HepG2 (cell line): Measurements from ENCODE around the gene ABHD12. TPM values are rescaled to one million over a fixed set of nuclear protein-coding genes. Genes with fewer than 3 reads are reported as not detected.

ENCODE experiments used
- ATF3 ChIP-seq: sonication (generic); formaldehyde crosslinking; IDR thresholded peaks from 2 replicates; pipeline ENCODE4 v1.4.0; 2020; ENCODE audit warnings: missing genetic modification reagents
- CEBPB ChIP-seq: IDR thresholded peaks from 2 replicates; pipeline ENCODE4 v1.6.1; 2011; ENCODE audit warnings: low read depth, low read length, improper control_type of control experiment, borderline replicate concordance
- NKX3-1 ChIP-seq: sonication (generic); formaldehyde crosslinking; IDR thresholded peaks from 2 replicates; pipeline ENCODE4 v1.5.0; 2020; ENCODE audit warnings: missing genetic modification reagents
- NR1H2 ChIP-seq: sonication (generic); formaldehyde crosslinking; IDR thresholded peaks from 2 replicates; pipeline ENCODE4 v1.8.1; 2022; ENCODE audit warnings: low read depth, missing genetic modification reagents, borderline replicate concordance
- PAXIP1 ChIP-seq: sonication (generic); formaldehyde crosslinking; conservative IDR thresholded peaks from 2 replicates; pipeline ENCODE4 v1.4.0; 2020; ENCODE audit warnings: mild to moderate bottlenecking, missing genetic modification reagents, moderate library complexity
- RERE ChIP-seq: IDR thresholded peaks from 2 replicates; pipeline ENCODE4 v1.6.1; 2016; ENCODE audit warnings: low read depth, missing genetic modification reagents, missing compliant biosample characterization
- SP1 ChIP-seq, 2 experiments: fragments of 450-650 bp in 1 of 2; sonication (generic) in 1 of 2; formaldehyde crosslinking in 1 of 2; IDR thresholded peaks; 2 replicates each; pipeline versions ENCODE4 v1.4.0 to v1.6.1; 2016 to 2020; ENCODE audit warnings: missing genetic modification reagents in 1 of 2
- ZBTB38 ChIP-seq: sonication (generic); formaldehyde crosslinking; IDR thresholded peaks from 2 replicates; pipeline ENCODE4 v1.5.1; 2020; ENCODE audit warnings: mild to moderate bottlenecking, missing genetic modification reagents
- ZNF251 ChIP-seq: sonication (generic); formaldehyde crosslinking; IDR thresholded peaks from 2 replicates; pipeline ENCODE4 v1.9.0; 2021; ENCODE audit warnings: mild to moderate bottlenecking, missing genetic modification reagents
- ZNF362 ChIP-seq: sonication (generic); formaldehyde crosslinking; IDR thresholded peaks from 2 replicates; pipeline ENCODE4 v1.4.0; 2020; ENCODE audit warnings: missing genetic modification reagents, mild to moderate bottlenecking, borderline replicate concordance
- ZNF558 ChIP-seq: sonication (generic); formaldehyde crosslinking; IDR thresholded peaks from 2 replicates; pipeline ENCODE4 v1.9.0; 2022; ENCODE audit warnings: mild to moderate bottlenecking, missing genetic modification reagents, borderline replicate concordance
- ZNF800 ChIP-seq: sonication (generic); formaldehyde crosslinking; IDR thresholded peaks from 2 replicates; pipeline ENCODE4 v1.4.0; 2020; ENCODE audit warnings: missing genetic modification reagents
- ZUFSP ChIP-seq: sonication (generic); formaldehyde crosslinking; IDR thresholded peaks from 2 replicates; pipeline ENCODE4 v1.9.0; 2021; ENCODE audit warnings: missing genetic modification reagents, mild to moderate bottlenecking, borderline replicate concordance
- polyA plus RNA-seq, 8 experiments: library from polyadenylated mRNA; depleted of rRNA in 3 of 8; stranded (reverse) in 7 of 8; unstranded in 1 of 8; fragments of >200 nt; fragmentation: Illumina TruSeq in 4 of 8; extraction: Trizol in 4 of 8; gene quantifications; 2 replicates each; pipeline versions ENCODE4 v1.2.1 to v1.2.3, GENCODE V29; 2011 to 2016; ENCODE audit warnings: low read depth in 4 of 8, missing spikeins in 1 of 8, mixed read lengths in 1 of 8; ENCODE audit not compliant: insufficient read depth in 1 of 8
- total RNA-seq, 5 experiments: library from RNA; depleted of rRNA; stranded (reverse); fragments of >200 nt; fragmentation: Illumina TruSeq; extraction: Trizol; gene quantifications; 2 replicates each; pipeline ENCODE4 v1.2.3, GENCODE V29; 2016; ENCODE audit warnings: low read depth in 1 of 5

Gene ABHD12
- total and polyA plus RNA-seq, 2 of the 13 experiments (the other 11 are each of a cell fraction or from before 2014, with no cell fraction given) = 23.5 to 72.1 TPM

GRCh38 chr20:25389858-25390537, 637 bp downstream of the ABHD12 start (continued):
- TF ChIP-seq ATF3 (CRISPR knock-in tag) (no peak), PAXIP1 (CRISPR knock-in tag) (no peak; the same call in 1 of the 2 replicates), CEBPB (no peak), NR1H2 (CRISPR knock-in tag) (peak; percentile 77; the same call in 1 of the 2 replicates), ZNF558 (CRISPR knock-in tag) (no peak; the same call in 1 of the 2 replicates), ZNF251 (CRISPR knock-in tag) (no peak), NKX3-1 (CRISPR knock-in tag) (peak; percentile 87; the same call in 1 of the 2 replicates), ZUFSP (CRISPR knock-in tag) (no peak), ZNF800 (CRISPR knock-in tag) (peak; percentile 70; the same call in 1 of the 2 replicates), ZBTB38 (CRISPR knock-in tag) (peak; percentile 71; the same call in 1 of the 2 replicates), RERE (CRISPR knock-in tag) (no peak), ZNF362 (CRISPR knock-in tag) (no peak), SP1 (IDR thresholded peaks at IDR 0.05) (no peak), SP1 (CRISPR knock-in tag; IDR thresholded peaks at IDR 0.05) (no peak)
